MG63 (cell line): ENCODE data around the gene NTNG2. TPM values are rescaled to one million over a fixed set of nuclear protein-coding genes. Genes with fewer than 3 reads are reported as not detected.
A peak's percentile ranks its signal among the peaks of the same experiment; 100 is the strongest.

Experiments used
- DNase-seq: peaks from one replicate; pipeline ENCODE4 v3.0.0-alpha.2; 2020
- H3K27me3 ChIP-seq: fragments of 250-450 bp; sonication (Bioruptor Pico); 2 replicates; pipeline ENCODE4 v1.5.1; 2020; ENCODE audit warnings: mild to moderate bottlenecking, moderate library complexity
- H3K36me3 ChIP-seq: fragments of 250-450 bp; sonication (Bioruptor Pico); 2 replicates; pipeline ENCODE4 v1.5.1; 2020; ENCODE audit warnings: mild to moderate bottlenecking, moderate library complexity
- H3K4me3 ChIP-seq: fragments of 250-450 bp; sonication (Bioruptor Pico); 2 replicates; pipeline ENCODE4 v1.5.1; 2020; ENCODE audit warnings: mild to moderate bottlenecking, moderate library complexity
- H3K9me3 ChIP-seq: fragments of 250-450 bp; sonication (Bioruptor Pico); 2 replicates; pipeline ENCODE4 v1.5.1; 2020; ENCODE audit warnings: mild to moderate bottlenecking, moderate library complexity
- total RNA-seq: library from RNA; depleted of rRNA; stranded (reverse); fragments of >200 nt; shearing (Covaris generic); gene quantifications from 2 replicates; pipeline ENCODE4 v1.2.3, GENCODE V29; 2014; ENCODE audit warnings: low replicate concordance

Gene NTNG2
- total RNA-seq, 1 experiment from 2014 or later, result 0.10 TPM

DNA sequence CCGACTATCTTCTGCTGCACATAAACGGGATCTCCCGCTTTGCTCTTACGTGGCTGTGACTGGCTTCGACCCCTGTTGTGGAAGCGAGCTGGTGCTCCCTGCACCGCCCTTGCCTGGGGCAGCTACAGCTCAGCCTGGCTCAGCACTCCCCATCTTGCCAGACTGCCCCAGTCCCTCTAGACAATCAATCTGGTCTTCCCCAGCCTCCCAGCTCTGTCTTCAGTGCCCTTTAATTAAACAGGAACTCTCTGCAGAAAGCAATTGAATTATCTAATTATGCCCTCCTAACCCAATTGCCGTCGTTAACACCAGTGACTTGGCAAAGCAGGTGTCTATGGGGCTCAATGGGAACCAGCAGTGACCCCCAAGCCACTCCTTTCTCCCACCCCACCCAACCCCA lies 18.9 kb upstream of the NTNG2 start:
- H3K9me3 ChIP-seq, result no peaks in the 10 kb centered on the region
- no peak overlapping the region for H3K4me3 ChIP-seq
- no peaks in the 10 kb centered on the region for H3K36me3 ChIP-seq
- peak; percentile 30 for DNase-seq
- peaks cover 39% of the 10 kb centered on the region for H3K27me3 ChIP-seq

DNA sequence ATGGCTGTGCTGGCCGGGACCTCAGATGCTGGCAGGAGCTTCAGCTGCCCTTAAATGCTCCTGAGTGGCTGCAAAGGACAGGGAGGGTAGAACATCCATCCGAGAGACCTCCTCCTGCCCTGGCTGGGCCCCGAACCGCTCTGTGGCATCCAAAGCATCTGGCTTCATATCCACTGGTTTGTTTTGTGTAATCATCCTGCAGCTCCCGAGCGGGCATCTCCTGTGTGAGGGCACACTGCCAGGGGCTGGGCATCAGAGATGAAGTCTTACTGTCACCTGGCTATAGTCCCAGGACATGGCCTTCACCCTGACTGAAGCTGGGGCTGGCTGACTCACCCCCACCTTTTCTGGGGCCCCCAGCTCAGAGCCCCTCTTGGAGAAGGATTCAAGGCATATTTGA lies 18.5 kb upstream of the NTNG2 start:
- no peak for DNase-seq
- Histone ChIP-seq H3K4me3 (no peak overlapping the region), H3K9me3 (no peaks in the 10 kb centered on the region), H3K36me3 (no peaks in the 10 kb centered on the region), H3K27me3 (peaks cover 39% of the 10 kb centered on the region)

- peaks cover 44% of the 10 kb centered on the region for H3K27me3 ChIP-seq
Observed at GRCh38 chr9:132144708-132145365, 17.0 kb upstream of the NTNG2 start.

DNA sequence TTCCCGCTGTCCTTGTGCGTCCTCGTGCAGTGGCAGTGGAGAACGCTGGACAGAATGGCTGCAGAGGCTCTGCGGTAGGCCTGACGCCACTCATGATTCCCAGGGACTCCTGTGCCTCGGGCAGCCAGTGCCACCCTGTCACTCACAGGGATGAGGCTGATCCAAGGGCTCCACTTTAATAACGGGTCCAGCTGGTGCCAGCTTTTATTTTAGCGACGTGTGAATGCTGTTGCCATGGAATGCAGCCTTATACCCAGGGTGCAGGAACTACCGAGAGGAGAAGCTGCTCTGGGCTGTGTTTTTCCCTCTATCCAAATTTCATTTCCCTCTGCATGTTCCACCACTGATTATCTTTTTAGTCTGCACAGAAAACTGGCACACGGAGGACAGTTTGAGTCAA lies 15.8 kb upstream of the NTNG2 start:
- Histone ChIP-seq H3K27me3 (peaks cover 44% of the 10 kb centered on the region), H3K4me3 (no peak overlapping the region)
- DNase-seq, result no peak

More at GRCh38 chr9:132144708-132145365, 17.0 kb upstream of the NTNG2 start:
- Histone ChIP-seq H3K4me3 (no peak overlapping the region), H3K36me3 (no peaks in the 10 kb centered on the region), H3K9me3 (no peaks in the 10 kb centered on the region)
- peak; percentile 28 for DNase-seq

DNA sequence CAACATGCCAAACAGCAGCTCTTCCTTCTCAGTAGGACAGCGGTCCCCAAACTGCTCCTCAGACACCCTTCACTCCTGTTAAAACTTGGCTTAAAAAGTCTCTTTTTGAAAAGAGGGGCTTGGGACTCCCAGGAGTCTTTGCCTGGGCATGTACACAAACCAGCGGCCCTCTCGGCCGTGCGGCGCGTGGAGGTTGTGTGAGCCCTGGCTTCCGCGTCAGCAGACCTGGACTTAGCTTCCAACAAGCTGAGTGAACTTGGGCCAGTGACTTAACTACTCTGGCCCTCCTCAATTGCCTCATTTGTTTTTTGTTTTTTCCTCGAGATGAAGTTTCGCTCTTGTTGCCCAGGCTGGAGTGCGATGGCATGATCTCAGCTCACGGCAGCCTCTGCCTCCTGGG lies 15.3 kb upstream of the NTNG2 start:
- DNase-seq, result no peak
- Histone ChIP-seq H3K36me3 (no peaks in the 10 kb centered on the region), H3K27me3 (peaks cover 44% of the 10 kb centered on the region), H3K4me3 (no peak overlapping the region), H3K9me3 (no peaks in the 10 kb centered on the region)

More for the DNA sequence above, 15.8 kb upstream of the NTNG2 start:
- Histone ChIP-seq H3K36me3 (no peaks in the 10 kb centered on the region), H3K9me3 (no peaks in the 10 kb centered on the region)

GRCh38 chr9:132147331-132147730 lies 14.5 kb upstream of the NTNG2 start:
- no peaks in the 10 kb centered on the region for H3K36me3 ChIP-seq
- no peaks in the 10 kb centered on the region for H3K9me3 ChIP-seq
- peaks cover 36% of the 10 kb centered on the region for H3K27me3 ChIP-seq
- H3K4me3 ChIP-seq, result no peak overlapping the region
- no peak for DNase-seq

GRCh38 chr9:132147839-132148238 lies 14.0 kb upstream of the NTNG2 start:
- Histone ChIP-seq H3K9me3 (no peaks in the 10 kb centered on the region), H3K36me3 (no peaks in the 10 kb centered on the region), H3K27me3 (peaks cover 36% of the 10 kb centered on the region), H3K4me3 (no peak overlapping the region)
- DNase-seq, result no peak

DNA sequence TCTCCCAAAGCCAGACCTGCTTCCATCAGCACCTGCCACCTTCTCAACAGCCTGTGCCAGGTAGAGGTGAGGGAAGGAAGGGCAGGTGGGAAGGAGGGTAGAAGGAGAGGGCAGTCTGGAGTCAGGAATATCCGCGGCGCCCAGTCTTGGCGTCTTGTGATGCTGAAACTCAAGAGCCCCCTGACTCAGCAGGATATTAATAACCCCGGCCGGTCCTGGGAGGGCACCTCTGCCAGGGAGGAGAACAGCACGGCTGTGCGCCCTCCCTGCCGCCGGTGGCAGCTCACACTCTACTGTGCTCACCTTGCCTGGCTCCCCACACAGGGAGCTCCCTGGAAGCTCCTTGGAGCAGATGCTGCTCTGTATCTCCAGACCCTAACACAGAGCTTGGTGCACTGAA lies 11.6 kb upstream of the NTNG2 start:
- DNase-seq, result no peak
- H3K36me3 ChIP-seq, result no peaks in the 10 kb centered on the region
- peaks cover 30% of the 10 kb centered on the region for H3K27me3 ChIP-seq
- no peak overlapping the region for H3K4me3 ChIP-seq
- H3K9me3 ChIP-seq, result no peaks in the 10 kb centered on the region

- H3K4me3 ChIP-seq, result no peak overlapping the region
- H3K9me3 ChIP-seq, result no peaks in the 10 kb centered on the region
- H3K36me3 ChIP-seq, result no peaks in the 10 kb centered on the region
- H3K27me3 ChIP-seq, result peaks cover 26% of the 10 kb centered on the region; the same call in 1 of the 2 replicates
- DNase-seq, result no peak
Observed at GRCh38 chr9:132151118-132151517, 10.7 kb upstream of the NTNG2 start.

GRCh38 chr9:132152231-132152630 lies 9.6 kb upstream of the NTNG2 start:
- H3K27me3 ChIP-seq, result peaks cover 24% of the 10 kb centered on the region; the same call in 1 of the 2 replicates
- H3K4me3 ChIP-seq, result no peak overlapping the region
- H3K36me3 ChIP-seq, result no peaks in the 10 kb centered on the region
- no peaks in the 10 kb centered on the region for H3K9me3 ChIP-seq
- DNase-seq, result no peak

- H3K9me3 ChIP-seq, result no peaks in the 10 kb centered on the region
- peaks cover 18% of the 10 kb centered on the region; the same call in 1 of the 2 replicates for H3K27me3 ChIP-seq
- H3K36me3 ChIP-seq, result no peaks in the 10 kb centered on the region
- no peak overlapping the region for H3K4me3 ChIP-seq
- DNase-seq, result no peak
Observed at GRCh38 chr9:132154863-132155567, 6.8 kb upstream of the NTNG2 start.

GRCh38 chr9:132155568-132155895 lies 6.3 kb upstream of the NTNG2 start:
- Histone ChIP-seq H3K36me3 (no peaks in the 10 kb centered on the region), H3K9me3 (no peaks in the 10 kb centered on the region), H3K27me3 (peaks cover 15% of the 10 kb centered on the region), H3K4me3 (no peak overlapping the region)
- no peak for DNase-seq

DNA sequence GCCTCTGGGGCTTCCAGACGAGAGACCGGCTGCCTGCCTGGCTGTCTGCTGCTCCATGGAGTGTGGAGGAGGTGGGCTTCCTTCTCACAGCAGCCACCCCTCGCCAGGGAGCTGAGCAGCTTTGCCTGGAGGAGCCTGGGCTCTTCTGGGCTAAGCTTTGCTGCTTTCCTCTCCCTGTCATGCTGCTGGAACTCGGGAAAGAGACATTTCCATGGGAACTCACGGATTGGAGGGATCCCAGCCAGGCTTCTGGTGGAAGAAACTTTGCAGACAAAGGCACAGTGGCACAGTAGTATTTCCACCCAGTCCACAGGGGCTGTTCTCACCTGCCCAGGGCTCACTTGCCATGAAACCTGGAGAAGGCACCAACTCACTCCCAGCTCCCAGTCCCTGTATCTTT lies 5.6 kb upstream of the NTNG2 start:
- H3K27me3 ChIP-seq, result peaks cover 10% of the 10 kb centered on the region
- no peaks in the 10 kb centered on the region for H3K36me3 ChIP-seq
- H3K9me3 ChIP-seq, result no peaks in the 10 kb centered on the region
- no peak overlapping the region for H3K4me3 ChIP-seq
- DNase-seq, result no peak

DNA sequence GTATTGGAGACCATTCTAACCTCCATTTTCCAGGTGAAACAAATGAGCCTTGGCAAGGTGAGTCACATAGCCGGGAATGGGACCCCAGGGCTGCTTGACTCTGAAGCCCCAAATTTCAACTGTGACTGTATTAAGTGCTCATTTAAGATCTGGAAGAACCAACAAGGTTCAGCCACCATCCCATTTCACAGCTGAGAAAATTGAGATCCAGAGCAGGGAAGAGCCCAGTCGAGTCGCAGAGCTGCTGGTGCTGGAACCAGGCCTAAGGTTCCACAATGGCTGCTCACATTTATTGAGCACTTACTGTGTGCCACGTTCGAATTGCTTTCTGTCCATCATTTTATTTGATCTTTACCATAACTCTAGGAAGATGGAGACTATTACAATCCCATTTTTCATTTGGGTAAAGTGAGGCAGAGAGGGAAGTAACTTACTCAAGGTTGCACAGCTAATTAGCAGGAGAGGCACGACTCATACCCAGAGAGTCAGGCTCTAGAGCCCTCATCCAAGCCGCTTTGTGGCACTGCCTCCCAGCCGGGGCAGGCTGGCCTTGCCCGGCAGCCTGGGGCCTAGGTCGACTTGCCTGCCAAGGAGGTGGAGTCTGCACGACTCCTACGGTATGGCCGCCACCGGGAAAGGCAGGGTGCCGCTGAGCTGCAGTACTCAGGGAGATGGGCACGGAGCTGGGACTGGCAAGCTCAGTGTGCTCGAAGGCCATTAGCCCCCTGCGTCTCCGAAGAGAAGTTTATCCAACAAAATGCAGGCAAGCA lies 4.3 kb upstream of the NTNG2 start:
- no peaks in the 10 kb centered on the region for H3K36me3 ChIP-seq
- no peaks in the 10 kb centered on the region for H3K9me3 ChIP-seq
- peaks cover 12% of the 10 kb centered on the region for H3K27me3 ChIP-seq
- DNase-seq, result no peak
- H3K4me3 ChIP-seq, result no peak overlapping the region

DNA sequence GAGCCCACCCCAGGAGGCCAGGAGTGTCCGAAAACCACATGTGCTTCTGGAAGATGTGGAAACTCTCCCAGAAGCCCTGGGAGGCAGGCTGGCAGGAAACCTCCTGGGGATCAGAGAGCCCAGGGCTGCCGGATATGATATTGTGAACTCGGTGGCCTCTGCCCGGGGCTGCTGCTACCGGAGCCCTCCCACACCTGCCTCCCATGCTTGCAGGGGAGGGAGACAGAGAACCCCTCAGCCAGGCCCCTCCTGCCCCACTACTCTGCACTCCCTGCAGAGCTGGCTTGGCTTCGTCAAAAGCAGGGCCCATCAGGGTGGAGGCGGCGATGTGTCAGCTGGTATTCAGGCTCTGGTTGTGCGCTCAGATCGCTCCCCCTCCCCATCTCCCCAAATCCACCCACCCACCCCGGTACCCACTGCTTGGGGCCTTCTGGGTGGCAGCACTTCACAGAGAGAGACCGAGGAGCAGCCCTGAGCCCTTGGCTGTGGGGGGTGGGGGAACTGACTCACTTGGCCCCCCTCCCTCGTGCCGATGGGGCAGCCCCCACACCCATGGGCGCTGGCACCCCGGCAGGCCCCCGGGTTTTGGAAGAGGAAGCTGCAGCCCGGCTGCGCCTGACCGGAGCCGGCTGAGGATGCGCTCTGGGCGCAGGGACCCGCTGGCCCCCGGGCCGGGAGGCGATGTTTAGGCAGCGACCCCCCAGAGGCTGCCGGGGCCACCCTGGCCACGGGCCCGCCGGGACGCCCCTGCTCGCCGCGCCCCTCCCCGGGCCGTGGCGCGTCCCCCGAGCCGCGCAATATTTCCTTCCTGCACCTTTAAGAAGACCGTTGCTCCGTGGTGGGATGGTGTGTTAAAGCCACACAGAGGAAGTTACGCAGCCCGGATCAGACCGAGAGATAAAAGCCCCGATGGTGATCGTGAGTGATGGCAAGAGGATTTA lies 786 bp upstream of the NTNG2 start:
- Histone ChIP-seq H3K9me3 (no peaks in the 10 kb centered on the region), H3K4me3 (no peak overlapping the region; the same call in 1 of the 2 replicates), H3K36me3 (no peaks in the 10 kb centered on the region), H3K27me3 (peaks cover 46% of the 10 kb centered on the region)
- DNase-seq, result no peak

DNA sequence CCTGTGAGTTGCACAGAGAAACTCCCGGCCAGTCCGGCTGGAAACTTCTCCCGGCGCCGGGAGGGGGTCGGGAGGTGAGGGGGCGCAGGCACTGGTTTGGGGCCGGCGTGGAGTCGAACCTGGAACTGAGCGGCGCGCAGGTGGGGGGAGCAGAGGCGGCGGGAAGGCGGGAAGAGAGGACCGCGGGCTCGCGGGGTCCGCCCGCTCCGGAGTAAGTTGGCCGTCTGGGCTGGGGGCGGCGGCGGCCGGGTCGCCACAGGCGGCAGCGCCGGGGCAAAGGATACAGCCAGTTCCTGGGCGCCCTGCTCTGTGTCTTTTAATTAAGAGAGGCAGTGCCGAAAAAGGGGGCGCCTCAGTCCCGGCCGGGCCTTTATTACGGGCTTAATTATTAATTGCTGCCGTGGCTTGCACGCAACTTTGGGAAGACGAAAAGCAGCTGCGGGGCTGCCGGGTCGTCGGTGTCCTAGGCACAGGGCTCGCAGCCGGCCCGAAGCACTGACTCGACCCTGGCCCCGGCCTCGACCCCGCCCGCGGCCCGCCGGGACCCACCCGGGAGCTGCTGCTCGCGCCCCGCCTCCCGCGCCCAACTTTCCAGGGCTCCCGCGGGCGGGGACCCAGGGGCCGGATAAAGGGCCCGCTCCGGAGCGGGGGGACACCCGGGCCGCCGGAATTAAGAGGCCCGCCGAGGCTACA lies 1.1 kb downstream of the NTNG2 start:
- no peaks in the 10 kb centered on the region for H3K36me3 ChIP-seq
- H3K27me3 ChIP-seq, result peaks cover 55% of the 10 kb centered on the region
- no peaks in the 10 kb centered on the region for H3K9me3 ChIP-seq
- DNase-seq, result no peak
- H3K4me3 ChIP-seq, result peak overlapping the region; percentile 43
